ENCODE results near the gene SSNA1. TPM values are rescaled to one million over a fixed set of nuclear protein-coding genes. Genes with fewer than 3 reads are reported as not detected.

Gene SSNA1
- total and polyA plus RNA-seq, 9 of the 15 experiments (the other 6 are each of a cell fraction or from before 2014, with no cell fraction given): 1.9 to 130 (median 57.1) TPM

DNA sequence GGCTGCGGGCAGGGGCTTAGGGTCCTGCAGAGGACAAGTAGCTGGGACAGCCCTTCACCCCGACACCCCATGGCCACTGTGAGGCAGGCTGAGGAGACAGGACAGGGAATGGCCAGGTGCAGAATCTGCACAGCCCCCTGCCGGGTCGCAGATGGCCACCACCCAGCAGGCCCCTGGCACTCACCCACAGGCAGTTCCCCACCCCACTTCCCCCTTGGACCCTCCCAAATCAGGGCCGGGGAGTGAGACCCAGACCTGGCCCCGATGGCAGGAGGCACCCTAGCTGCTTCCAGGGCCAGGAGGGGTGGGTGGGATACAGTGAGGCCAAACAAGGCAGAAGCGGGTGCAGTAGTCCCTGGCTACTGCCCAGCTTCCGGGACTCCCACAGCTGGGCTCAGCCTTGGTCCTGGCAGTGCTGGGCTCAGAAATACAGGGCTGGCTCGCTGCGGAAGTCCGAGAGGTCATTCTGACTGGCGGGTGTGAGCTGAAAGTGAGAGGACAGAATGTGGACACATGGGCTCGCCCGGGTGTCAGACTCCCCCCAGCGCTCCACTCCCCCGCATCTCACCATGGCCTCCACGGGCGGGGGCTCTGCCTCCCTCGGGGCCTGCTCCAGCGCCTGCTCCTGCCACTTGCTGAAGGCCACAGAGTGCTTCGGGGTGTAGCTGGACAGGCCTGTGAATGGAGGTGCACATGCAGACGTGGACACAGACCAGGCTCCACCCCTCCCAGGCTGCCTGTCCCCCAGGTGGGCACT lies 3.4 kb downstream of the SSNA1 start:
- no peaks in the 10 kb centered on the region for H3K9me1 ChIP-seq (ENCODE audit: control insufficient read depth, insufficient read depth, low read length)
- CTCF ChIA-PET (ENCODE audit: low intra/inter-chr PET ratio): no interaction called here
- H3K4me3 ChIP-seq: no peak overlapping the region
- peak overlapping the region in 1 of 2 experiments; percentile 78; a peak in 2 of 4 replicates for H3K9ac ChIP-seq (ENCODE audit: insufficient read depth in 1 of 2, low read depth in 2 of 2, low read length in 2 of 2)
- no peaks in the 10 kb centered on the region for H3K27me3 ChIP-seq (ENCODE audit: control insufficient read depth in 2 of 2, insufficient read depth in 2 of 2, low read length in 2 of 2)
- H2AFZ ChIP-seq (ENCODE audit: low read depth, low read length): no peak overlapping the region
- no peak for FAIRE-seq
- DNase-seq (ENCODE audit: extremely low read depth in 1 of 4, low spot score in 3 of 4): no peak
- 80% methylated on average over 12 of the region's 22 CpGs for WGBS (ENCODE audit: insufficient coverage, low coverage, missing lambda C conversion rate)
- no peaks in the 10 kb centered on the region for H3K9me3 ChIP-seq (replicated peaks; ENCODE audit: control insufficient read depth, insufficient read depth, low read depth, low read length)
- no peak for ATAC-seq
- intact Hi-C loops (cut with micrococcal nuclease): no loop called here
- in situ Hi-C loops (cut with MboI): no loop called here
- H3K36me3 ChIP-seq (ENCODE audit: control insufficient read depth, insufficient read depth, low read length): peaks cover 39% of the 10 kb centered on the region; the same call in 2 of the 3 replicates
- no peak overlapping the region for H3K4me2 ChIP-seq (ENCODE audit: insufficient read depth, low read length)
- peaks cover 47% of the 10 kb centered on the region for H3K79me2 ChIP-seq (ENCODE audit: control insufficient read depth, insufficient read depth, low read length)
- peaks cover 2% of the 10 kb centered on the region for H4K20me1 ChIP-seq (replicated peaks; ENCODE audit: control insufficient read depth, insufficient read depth, low read length)
- H3K4me1 ChIP-seq (replicated peaks in 1 of 2; ENCODE audit: control insufficient read depth in 2 of 2, insufficient read depth in 2 of 2, low read length in 2 of 2): peaks cover 14 to 97% of the 10 kb centered on the region in 2 experiments
- POLR2A ChIA-PET: interaction anchor here (0.6 to 6.7 kb wide), 5 partner anchors 11 to 63 kb away, joined by 3 to 56 read pairs (median 3); partner anchors contain the start of genes NDOR1, TMEM203, TPRN and TUBB4B
- no peak overlapping the region for H3K27ac ChIP-seq (ENCODE audit: extremely low read depth, low read depth, low read length)
- BruUV-seq (replicated peaks): no TSS peak
- no peak for TF ChIP-seq SP1 (CRISPR knock-in tag; IDR thresholded peaks at IDR 0.05)
- no peak for TF ChIP-seq ZNF217 (CRISPR knock-in tag; IDR thresholded peaks at IDR 0.05)
- no peak for TF ChIP-seq RBM14 (IDR thresholded peaks at IDR 0.05; ENCODE audit: borderline replicate concordance, insufficient read depth, low read depth, low read length)
- peak; percentile 53 for TF ChIP-seq RBM22 (IDR thresholded peaks at IDR 0.05; ENCODE audit: low read depth, low read length, poor library complexity, severe bottlenecking)
- TF ChIP-seq SIN3A (IDR thresholded peaks at IDR 0.05; ENCODE audit: borderline replicate concordance in 2 of 2, control insufficient read depth in 1 of 2, low read depth in 2 of 2, low read length in 2 of 2): no peak
- TF ChIP-seq HNRNPL (IDR thresholded peaks at IDR 0.05; ENCODE audit: low read depth, low read length): no peak
- no peak for TF ChIP-seq MCM3 (IDR thresholded peaks at IDR 0.05)
- no peak for TF ChIP-seq HCFC1 (IDR thresholded peaks at IDR 0.05; ENCODE audit: low read depth, low read length)
- TF ChIP-seq PCBP1 (IDR thresholded peaks at IDR 0.05; ENCODE audit: low read depth, low read length, poor library complexity, severe bottlenecking): peak; percentile 54
- TF ChIP-seq ZBTB17 (CRISPR knock-in tag; IDR thresholded peaks at IDR 0.05): no peak
- peak; percentile 58 for TF ChIP-seq POLR2G (IDR thresholded peaks at IDR 0.05; ENCODE audit: low read depth, low read length)
- no peak for TF ChIP-seq U2AF1 (optimal IDR thresholded peaks at IDR 0.05; ENCODE audit: low read depth, low read length)
